Bronchial epithelial cell (primary cell): ENCODE data around the gene TMEM95. TPM values are rescaled to one million over a fixed set of nuclear protein-coding genes. Genes with fewer than 3 reads are reported as not detected.

Experiments
- DNase-seq: peaks from one replicate; pipeline ENCODE4 v3.0.0-alpha.2; 2010; ENCODE audit warnings: low read depth
- FAIRE-seq: peaks from 2 replicates; lab custom pipeline; 2011; peaks lifted over from hg19 to GRCh38; lab: Jason Lieb, UNC
- H3K27me3 ChIP-seq: 2 replicates; pipeline ENCODE4 v1.5.1; 2011; ENCODE audit warnings: low read length; ENCODE audit not compliant: control insufficient read depth, insufficient read depth
- H3K36me3 ChIP-seq: 2 replicates; pipeline ENCODE4 v1.5.1; 2011; ENCODE audit warnings: low read length; ENCODE audit not compliant: control insufficient read depth, insufficient read depth
- H3K4me3 ChIP-seq: 2 replicates; pipeline ENCODE4 v1.5.1; 2011; ENCODE audit warnings: mild to moderate bottlenecking, low read depth, low read length, control low read depth
- CTCF ChIP-seq: IDR thresholded peaks from 2 replicates; pipeline ENCODE4 v1.5.1; 2011; ENCODE audit warnings: mild to moderate bottlenecking, moderate library complexity, low read length, control low read depth, inconsistent platforms; ENCODE audit not compliant: insufficient read depth, severe bottlenecking
- total RNA-seq: library from RNA; depleted of rRNA; stranded (reverse); fragments of >200 nt; gene quantifications from 2 replicates; pipeline ENCODE4 v1.2.1, GENCODE V29; 2014

The TMEM95 gene
- total RNA-seq, 1 donor from 2014 or later: not detected

- Histone ChIP-seq H3K36me3 (no peaks in the 10 kb centered on the region), H3K4me3 (no peak overlapping the region), H3K27me3 (peaks cover 1% of the 10 kb centered on the region)
- FAIRE-seq: no peak
- no peak for TF ChIP-seq CTCF
- no peak for DNase-seq
These were observed 14.8 kb upstream of the TMEM95 start for GRCh38 chr17:7340179-7340578.

GRCh38 chr17:7341842-7342241, 13.1 kb upstream of the TMEM95 start:
- DNase-seq: no peak
- TF ChIP-seq CTCF: no peak
- Histone ChIP-seq H3K4me3 (no peak overlapping the region), H3K27me3 (peaks cover 1% of the 10 kb centered on the region), H3K36me3 (no peaks in the 10 kb centered on the region)
- no peak for FAIRE-seq

GRCh38 chr17:7343250-7343649, 11.7 kb upstream of the TMEM95 start:
- no peak for TF ChIP-seq CTCF
- no peak overlapping the region for H3K4me3 ChIP-seq
- peaks cover 1% of the 10 kb centered on the region for H3K27me3 ChIP-seq
- H3K36me3 ChIP-seq: no peaks in the 10 kb centered on the region
- FAIRE-seq: no peak
- no peak for DNase-seq

GRCh38 chr17:7346761-7347614, 8.0 kb upstream of the TMEM95 start:
- H3K4me3 ChIP-seq: no peak overlapping the region
- H3K27me3 ChIP-seq: peaks cover 1% of the 10 kb centered on the region
- DNase-seq (no peak), FAIRE-seq (no peak)
- H3K36me3 ChIP-seq: no peaks in the 10 kb centered on the region
- no peak for TF ChIP-seq CTCF

GRCh38 chr17:7347630-7348477, 7.1 kb upstream of the TMEM95 start:
- FAIRE-seq: no peak
- DNase-seq: no peak
- Histone ChIP-seq H3K36me3 (no peaks in the 10 kb centered on the region), H3K27me3 (peaks cover 1% of the 10 kb centered on the region), H3K4me3 (no peak overlapping the region)
- TF ChIP-seq CTCF: no peak
